GM12892 (cell line): ENCODE results near the gene EFCAB11.

Experiments
- POLR2AphosphoS5 ChIP-seq: IDR thresholded peaks from 2 replicates; pipeline ENCODE4 v1.6.1; 2011; ENCODE audit warnings: low read depth, low read length, control low read depth
- TAF1 ChIP-seq: IDR thresholded peaks from 2 replicates; pipeline ENCODE4 v1.6.1; 2011; ENCODE audit warnings: low read depth, mild to moderate bottlenecking, control low read depth, low read length, borderline replicate concordance

GRCh38 chr14:89823743-89824142 is 130.8 kb downstream of the EFCAB11 start:
- no peak for TF ChIP-seq POLR2AphosphoS5
- no peak for TF ChIP-seq TAF1
